ENCODE measurements around the gene NFXL1.

NFXL1 gene

DNA sequence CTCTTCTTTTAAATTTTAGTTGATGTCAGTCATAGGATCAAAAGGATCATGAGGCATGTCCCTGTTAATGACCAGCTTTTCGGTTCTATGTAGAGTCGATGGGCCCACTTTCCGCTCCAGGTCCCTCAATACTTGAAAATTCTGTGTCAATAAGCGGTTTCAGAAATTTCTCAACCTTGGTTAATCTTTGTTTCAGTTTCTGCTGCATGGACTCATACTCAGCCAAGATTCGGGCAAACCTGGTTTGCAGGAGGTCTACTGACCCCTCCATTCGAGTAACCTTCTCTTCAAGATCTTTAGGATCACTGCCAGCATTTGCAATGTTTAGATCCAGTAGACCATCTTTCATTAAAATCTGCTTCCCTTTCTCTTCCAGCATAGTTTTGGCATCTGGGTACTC is 22.0 kb upstream of the NFXL1 start:
- DNase-seq (ENCODE audit: low read depth in 1 of 2, low spot score in 1 of 2) = no peak
- H3K27me3 ChIP-seq (ENCODE audit: insufficient read depth, poor library complexity, severe bottlenecking) = no peaks in the 10 kb centered on the region
- no peak overlapping the region for H3K27ac ChIP-seq (replicated peaks)
- no peak for TF ChIP-seq SPI1 (IDR thresholded peaks at IDR 0.05; ENCODE audit: borderline replicate concordance, low read depth)
- TF ChIP-seq, protein P1, sequence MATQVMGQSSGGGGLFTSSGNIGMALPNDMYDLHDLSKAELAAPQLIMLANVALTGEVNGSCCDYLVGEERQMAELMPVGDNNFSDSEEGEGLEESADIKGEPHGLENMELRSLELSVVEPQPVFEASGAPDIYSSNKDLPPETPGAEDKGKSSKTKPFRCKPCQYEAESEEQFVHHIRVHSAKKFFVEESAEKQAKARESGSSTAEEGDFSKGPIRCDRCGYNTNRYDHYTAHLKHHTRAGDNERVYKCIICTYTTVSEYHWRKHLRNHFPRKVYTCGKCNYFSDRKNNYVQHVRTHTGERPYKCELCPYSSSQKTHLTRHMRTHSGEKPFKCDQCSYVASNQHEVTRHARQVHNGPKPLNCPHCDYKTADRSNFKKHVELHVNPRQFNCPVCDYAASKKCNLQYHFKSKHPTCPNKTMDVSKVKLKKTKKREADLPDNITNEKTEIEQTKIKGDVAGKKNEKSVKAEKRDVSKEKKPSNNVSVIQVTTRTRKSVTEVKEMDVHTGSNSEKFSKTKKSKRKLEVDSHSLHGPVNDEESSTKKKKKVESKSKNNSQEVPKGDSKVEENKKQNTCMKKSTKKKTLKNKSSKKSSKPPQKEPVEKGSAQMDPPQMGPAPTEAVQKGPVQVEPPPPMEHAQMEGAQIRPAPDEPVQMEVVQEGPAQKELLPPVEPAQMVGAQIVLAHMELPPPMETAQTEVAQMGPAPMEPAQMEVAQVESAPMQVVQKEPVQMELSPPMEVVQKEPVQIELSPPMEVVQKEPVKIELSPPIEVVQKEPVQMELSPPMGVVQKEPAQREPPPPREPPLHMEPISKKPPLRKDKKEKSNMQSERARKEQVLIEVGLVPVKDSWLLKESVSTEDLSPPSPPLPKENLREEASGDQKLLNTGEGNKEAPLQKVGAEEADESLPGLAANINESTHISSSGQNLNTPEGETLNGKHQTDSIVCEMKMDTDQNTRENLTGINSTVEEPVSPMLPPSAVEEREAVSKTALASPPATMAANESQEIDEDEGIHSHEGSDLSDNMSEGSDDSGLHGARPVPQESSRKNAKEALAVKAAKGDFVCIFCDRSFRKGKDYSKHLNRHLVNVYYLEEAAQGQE (IDR thresholded peaks at IDR 0.05; ENCODE audit: insufficient replicate concordance, low read depth) = no peak
- no peak for TF ChIP-seq GABPA (IDR thresholded peaks at IDR 0.05; ENCODE audit: low read depth)
- TF ChIP-seq POLR2AphosphoS5 (IDR thresholded peaks at IDR 0.05; ENCODE audit: low read depth) = no peak
- TF ChIP-seq, protein P2, sequence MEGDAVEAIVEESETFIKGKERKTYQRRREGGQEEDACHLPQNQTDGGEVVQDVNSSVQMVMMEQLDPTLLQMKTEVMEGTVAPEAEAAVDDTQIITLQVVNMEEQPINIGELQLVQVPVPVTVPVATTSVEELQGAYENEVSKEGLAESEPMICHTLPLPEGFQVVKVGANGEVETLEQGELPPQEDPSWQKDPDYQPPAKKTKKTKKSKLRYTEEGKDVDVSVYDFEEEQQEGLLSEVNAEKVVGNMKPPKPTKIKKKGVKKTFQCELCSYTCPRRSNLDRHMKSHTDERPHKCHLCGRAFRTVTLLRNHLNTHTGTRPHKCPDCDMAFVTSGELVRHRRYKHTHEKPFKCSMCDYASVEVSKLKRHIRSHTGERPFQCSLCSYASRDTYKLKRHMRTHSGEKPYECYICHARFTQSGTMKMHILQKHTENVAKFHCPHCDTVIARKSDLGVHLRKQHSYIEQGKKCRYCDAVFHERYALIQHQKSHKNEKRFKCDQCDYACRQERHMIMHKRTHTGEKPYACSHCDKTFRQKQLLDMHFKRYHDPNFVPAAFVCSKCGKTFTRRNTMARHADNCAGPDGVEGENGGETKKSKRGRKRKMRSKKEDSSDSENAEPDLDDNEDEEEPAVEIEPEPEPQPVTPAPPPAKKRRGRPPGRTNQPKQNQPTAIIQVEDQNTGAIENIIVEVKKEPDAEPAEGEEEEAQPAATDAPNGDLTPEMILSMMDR (IDR thresholded peaks at IDR 0.05; ENCODE audit: insufficient read depth, low read length) = no peak
- no peak overlapping the region for H3K4me3 ChIP-seq (replicated peaks; ENCODE audit: insufficient read depth, low read length)

DNA sequence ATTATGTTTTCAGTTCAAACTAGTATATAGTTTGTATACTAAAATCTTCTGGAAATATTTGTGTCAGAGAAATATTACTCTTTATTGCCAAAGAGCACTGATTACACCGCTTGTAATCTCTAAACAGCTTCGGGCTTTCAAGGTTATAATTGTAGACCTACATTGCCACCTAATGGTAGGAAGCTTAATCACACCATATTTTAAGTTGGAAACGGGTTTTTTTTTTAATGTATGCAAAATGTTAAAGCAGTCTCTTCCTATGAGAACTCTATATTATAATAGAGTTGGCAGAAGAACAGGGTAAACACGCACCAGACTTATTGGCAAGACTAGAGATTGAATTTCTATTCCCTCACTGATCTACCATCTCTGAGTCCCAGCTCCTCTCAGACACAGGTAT is 19.5 kb upstream of the NFXL1 start:
- Histone ChIP-seq H3K27me3 (ENCODE audit: insufficient read depth, poor library complexity, severe bottlenecking) (no peaks in the 10 kb centered on the region), H3K4me3 (replicated peaks; ENCODE audit: insufficient read depth, low read length) (no peak overlapping the region), H3K27ac (replicated peaks) (no peak overlapping the region)
- no peak for DNase-seq (ENCODE audit: low read depth in 1 of 2, low spot score in 1 of 2)
- TF ChIP-seq, protein P2 (IDR thresholded peaks at IDR 0.05; ENCODE audit: insufficient read depth, low read length) = peak; percentile 29
- TF ChIP-seq, protein P1 (IDR thresholded peaks at IDR 0.05; ENCODE audit: insufficient replicate concordance, low read depth) = no peak

DNA sequence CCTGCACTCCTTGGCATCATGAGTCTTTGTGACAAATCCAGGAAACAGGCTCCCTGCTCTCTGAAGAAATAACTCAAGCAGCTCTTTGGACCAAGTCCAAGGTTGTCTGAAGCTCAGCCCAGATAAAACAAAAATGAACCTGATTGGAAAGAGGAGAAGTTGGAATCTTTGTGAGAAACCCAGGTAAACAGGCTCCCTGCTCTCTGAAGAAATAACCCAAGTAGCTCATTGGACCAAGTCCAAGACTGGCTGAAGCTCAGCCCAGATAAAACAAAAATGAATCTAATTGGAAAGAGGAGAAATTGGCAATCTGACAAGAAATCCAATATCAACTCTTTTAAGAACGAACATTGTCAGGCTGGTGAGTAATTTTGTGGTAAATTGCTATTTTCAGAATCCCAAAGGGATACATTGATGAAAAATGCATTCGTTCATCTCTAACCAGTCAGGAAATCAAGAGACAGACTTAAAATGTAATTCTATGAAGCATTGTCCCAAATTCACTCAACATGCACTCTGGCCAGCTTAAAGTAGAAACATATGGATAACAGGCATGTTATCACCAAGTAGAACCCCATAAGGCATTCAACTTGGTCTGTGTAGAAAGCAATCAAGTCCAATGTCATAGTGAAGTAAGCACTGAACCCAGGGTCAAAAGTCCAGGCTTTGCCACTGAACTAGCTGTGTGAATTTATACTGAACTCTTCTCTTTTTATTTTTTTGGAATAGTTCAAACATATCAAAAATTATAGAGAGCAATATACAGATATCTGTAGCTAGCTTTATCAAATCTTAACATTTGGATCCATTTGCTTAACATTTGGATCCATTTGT is 16.8 kb upstream of the NFXL1 start:
- DNase-seq (ENCODE audit: low read depth in 1 of 2, low spot score in 1 of 2) = no peak
- Histone ChIP-seq H3K27ac (replicated peaks) (no peak overlapping the region), H3K27me3 (ENCODE audit: insufficient read depth, poor library complexity, severe bottlenecking) (no peaks in the 10 kb centered on the region), H3K4me3 (replicated peaks; ENCODE audit: insufficient read depth, low read length) (no peak overlapping the region)
- TF ChIP-seq, protein P1 (IDR thresholded peaks at IDR 0.05; ENCODE audit: insufficient replicate concordance, low read depth) = no peak
- TF ChIP-seq SPI1 (IDR thresholded peaks at IDR 0.05; ENCODE audit: borderline replicate concordance, low read depth) (no peak), GABPA (IDR thresholded peaks at IDR 0.05; ENCODE audit: low read depth) (no peak), POLR2AphosphoS5 (IDR thresholded peaks at IDR 0.05; ENCODE audit: low read depth) (no peak)
- TF ChIP-seq, protein P2 (IDR thresholded peaks at IDR 0.05; ENCODE audit: insufficient read depth, low read length) = no peak
